Keratinocyte (primary cell): ENCODE measurements around the gene SNRPB.

Source experiments
- CTCF ChIP-seq, 3 experiments: IDR thresholded peaks in 1 of 3; conservative IDR thresholded peaks in 1 of 3; optimal IDR thresholded peaks in 1 of 3; 2 replicates in 2 of 3; 3 replicates in 1 of 3; pipeline versions ENCODE3 to v1.5.1; 2011; ENCODE audit warnings: low read length in 3 of 3, mild to moderate bottlenecking in 3 of 3, moderate library complexity in 2 of 3, control low read depth in 1 of 3, inconsistent platforms in 1 of 3; ENCODE audit not compliant: insufficient read depth in 2 of 3; ENCODE audit errors: extremely low read depth in 1 of 3
- EZH2 ChIP-seq: IDR thresholded peaks from one replicate; pipeline ENCODE4 v1.6.1; 2012; ENCODE audit warnings: inconsistent platforms, mild to moderate bottlenecking, low read length, moderate library complexity

- TF ChIP-seq CTCF (optimal IDR thresholded peaks at IDR 0.05 in 1 of 3, IDR thresholded peaks at IDR 0.05 in 1 of 3, conservative IDR thresholded peaks at IDR 0.05 in 1 of 3; ENCODE audit: extremely low read depth in 1 of 3, insufficient read depth in 2 of 3, low read length in 3 of 3) (no peak), EZH2 (no peak)
Measured at GRCh38 chr20:2507875-2508630, 37.5 kb upstream of the SNRPB start.
